AG04449 (cell line): ENCODE results near the gene AFDN.

Experiments used
- CTCF ChIA-PET: fragments of 350-600 bp; formaldehyde crosslinking; extraction: SDS; loops from one replicate; lab custom pipeline; 2021; ENCODE audit warnings: antibody characterized with exemption; lab: Yijun Ruan, JAX
- POLR2A ChIA-PET: fragments of 400-600, 350-600 bp; formaldehyde crosslinking; extraction: SDS; loops from one replicate; lab custom pipeline; 2020; ENCODE audit warnings: antibody characterized with exemption, inconsistent platforms; lab: Yijun Ruan, JAX
- DNase-seq: peaks from one replicate; pipeline ENCODE4 v3.0.0-alpha.2; 2010; ENCODE audit warnings: low read depth, low spot score
- H3K4me3 ChIP-seq: 2 replicates; pipeline ENCODE4 v1.5.1; 2011; ENCODE audit warnings: low read depth, mild to moderate bottlenecking, control low read depth, low read length
- TF ChIP-seq, protein P1 (sequence below): IDR thresholded peaks from one replicate; pipeline ENCODE4 v1.5.1; 2011; ENCODE audit warnings: mild to moderate bottlenecking, moderate library complexity, low read length, control low read depth, inconsistent platforms; ENCODE audit not compliant: insufficient read depth; ENCODE audit errors: missing control alignments

The AFDN gene

DNA sequence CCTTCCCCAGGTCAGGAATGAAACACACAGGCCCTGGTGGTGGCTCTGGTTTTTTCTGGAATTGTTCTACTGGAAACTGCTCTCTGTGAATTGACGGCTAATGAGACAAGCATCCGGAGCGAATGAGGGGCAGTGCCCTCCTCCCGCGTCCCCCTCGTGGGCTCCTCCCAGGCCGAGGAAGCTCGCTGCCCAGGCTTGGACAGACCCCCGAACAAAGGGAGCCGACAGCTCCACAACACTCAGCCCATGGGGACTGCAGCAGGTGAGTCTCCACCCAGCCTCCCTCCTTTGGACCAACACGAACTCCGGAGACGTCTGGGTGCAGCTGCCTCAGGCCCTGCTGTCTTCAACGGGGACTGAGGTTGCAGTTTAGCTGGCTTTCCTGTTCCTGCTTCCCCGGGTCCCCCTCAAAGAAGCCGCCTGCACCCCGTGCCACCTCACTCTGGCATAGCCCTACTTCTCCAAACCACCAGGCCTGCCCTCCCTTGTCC is 31.3 kb upstream of the AFDN start:
- no peak overlapping the region for H3K4me3 ChIP-seq
- ChIA-PET POLR2A (no interaction called here), CTCF (no interaction called here)
- TF ChIP-seq, protein P1, sequence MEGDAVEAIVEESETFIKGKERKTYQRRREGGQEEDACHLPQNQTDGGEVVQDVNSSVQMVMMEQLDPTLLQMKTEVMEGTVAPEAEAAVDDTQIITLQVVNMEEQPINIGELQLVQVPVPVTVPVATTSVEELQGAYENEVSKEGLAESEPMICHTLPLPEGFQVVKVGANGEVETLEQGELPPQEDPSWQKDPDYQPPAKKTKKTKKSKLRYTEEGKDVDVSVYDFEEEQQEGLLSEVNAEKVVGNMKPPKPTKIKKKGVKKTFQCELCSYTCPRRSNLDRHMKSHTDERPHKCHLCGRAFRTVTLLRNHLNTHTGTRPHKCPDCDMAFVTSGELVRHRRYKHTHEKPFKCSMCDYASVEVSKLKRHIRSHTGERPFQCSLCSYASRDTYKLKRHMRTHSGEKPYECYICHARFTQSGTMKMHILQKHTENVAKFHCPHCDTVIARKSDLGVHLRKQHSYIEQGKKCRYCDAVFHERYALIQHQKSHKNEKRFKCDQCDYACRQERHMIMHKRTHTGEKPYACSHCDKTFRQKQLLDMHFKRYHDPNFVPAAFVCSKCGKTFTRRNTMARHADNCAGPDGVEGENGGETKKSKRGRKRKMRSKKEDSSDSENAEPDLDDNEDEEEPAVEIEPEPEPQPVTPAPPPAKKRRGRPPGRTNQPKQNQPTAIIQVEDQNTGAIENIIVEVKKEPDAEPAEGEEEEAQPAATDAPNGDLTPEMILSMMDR: no peak
- DNase-seq: no peak

DNA sequence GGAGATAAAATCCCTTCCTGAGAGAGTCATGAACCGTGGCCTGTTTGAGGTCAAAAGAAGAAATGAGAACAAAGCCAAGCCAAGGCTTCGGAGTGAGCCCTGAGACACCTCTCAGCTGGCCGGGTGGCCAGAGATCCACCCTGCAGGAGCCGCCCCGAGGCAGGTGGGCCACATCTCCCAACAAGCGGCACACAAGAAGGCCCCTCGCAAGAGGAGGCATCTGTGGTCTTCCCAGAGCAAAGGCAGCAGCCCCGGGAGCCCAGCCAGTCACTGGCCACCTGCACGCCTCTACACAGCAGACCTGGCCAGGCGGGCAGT is 30.9 kb upstream of the AFDN start:
- TF ChIP-seq, protein P1: no peak
- ChIA-PET POLR2A (no interaction called here), CTCF (no interaction called here)
- DNase-seq: no peak
- H3K4me3 ChIP-seq: no peak overlapping the region

DNA sequence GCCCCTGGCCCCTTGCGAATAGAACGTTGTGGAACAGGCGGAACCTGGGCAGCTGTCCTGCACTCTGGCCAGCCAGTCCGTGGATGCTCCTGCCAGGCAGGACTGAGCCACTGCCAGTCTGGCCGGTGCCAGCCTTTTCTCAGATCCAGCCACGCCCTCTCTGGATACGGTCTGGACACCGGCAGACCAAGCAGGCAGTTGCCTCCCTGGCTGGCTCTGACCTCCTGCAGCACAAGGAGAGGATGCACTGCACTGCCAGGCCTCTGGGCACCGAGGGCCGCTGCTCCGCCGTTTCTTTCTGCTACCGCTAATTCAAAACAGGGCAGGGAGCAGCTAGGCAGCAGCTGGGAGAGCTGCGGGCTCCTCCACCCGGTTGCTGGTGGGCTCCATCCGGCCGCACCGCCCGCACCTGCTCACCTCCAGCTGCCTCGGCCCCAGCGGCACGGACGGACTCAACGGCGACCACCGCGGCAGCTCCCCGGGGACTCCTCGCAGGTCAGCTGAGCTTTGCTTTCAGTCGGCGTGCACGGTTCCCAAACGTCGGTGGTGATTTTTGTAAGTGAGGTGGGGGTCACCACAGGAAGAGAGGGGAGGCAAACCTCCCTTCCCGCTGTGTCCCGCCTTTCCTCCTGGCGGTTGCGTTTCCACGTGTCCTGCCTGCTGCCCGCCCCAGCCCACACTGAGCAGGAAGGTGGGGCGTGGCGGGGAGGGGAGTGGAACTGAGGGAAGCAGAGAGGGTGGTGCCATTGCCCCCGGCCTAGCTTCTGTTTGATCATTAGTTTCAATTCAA is 30.3 kb upstream of the AFDN start:
- CTCF ChIA-PET: no interaction called here
- no peak for DNase-seq
- TF ChIP-seq, protein P1: no peak
- POLR2A ChIA-PET: no interaction called here
- H3K4me3 ChIP-seq: no peak overlapping the region

DNA sequence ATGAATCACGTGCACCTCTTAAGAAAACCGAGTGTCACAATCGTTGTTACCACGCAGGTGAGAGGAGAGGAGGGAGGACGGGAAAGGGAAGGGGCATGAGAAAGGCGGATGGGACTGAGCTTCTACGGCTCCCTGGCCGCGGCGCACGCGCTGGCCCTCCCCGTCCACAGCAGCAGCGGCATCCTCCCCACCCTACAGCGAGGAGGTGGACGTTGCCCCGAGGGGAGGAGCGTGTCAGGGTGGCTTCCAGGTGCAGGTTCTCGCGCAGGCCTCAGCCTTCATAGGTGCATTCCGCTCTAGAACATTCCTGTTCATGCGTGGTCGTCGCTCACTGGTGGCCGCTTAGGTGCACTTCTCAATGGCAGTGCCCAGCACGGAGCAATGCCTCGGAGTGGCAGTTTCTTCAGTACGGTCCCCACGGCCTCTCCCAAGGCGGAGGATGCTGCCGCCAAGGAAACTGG is 29.7 kb upstream of the AFDN start:
- TF ChIP-seq, protein P1: no peak
- ChIA-PET POLR2A (no interaction called here), CTCF (no interaction called here)
- no peak overlapping the region for H3K4me3 ChIP-seq
- DNase-seq: no peak

DNA sequence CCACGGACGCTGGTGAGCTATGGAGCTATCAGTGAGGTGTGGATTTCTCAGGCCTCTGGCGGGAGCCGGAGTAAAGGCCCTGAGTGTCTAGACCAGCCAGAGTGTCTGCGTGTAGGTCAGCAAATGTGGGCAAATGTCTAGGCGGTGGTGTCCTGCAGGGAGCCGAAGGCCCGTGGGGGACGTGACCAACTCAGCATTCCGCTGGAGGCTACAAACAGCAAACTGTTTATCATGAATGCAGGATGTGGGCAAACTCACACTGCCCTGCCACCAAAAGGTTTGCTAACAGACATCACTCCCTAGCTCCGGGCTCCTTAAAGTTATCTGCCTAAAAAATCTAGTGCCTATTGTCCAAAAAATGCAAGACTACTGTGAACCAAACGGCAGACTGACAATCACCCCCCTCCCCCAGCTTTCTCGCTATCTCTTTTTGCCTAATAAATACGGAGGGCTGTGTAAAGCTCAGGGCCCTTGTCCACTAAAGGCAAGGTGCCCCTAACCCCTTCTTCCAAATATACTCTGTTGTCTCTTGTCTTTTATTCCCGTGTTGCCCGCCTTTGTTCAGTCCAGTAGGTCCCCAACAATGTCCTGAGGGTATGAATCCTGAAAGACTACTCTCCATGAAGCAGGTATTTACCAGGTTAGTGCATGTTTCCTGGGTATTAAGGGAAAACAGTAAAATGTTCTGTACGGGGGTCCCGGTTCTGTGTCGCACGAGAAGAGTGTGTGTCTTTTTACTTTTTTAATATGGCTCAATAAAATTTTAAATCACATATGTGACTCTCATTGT is 29.0 kb upstream of the AFDN start:
- CTCF ChIA-PET: no interaction called here
- H3K4me3 ChIP-seq: no peak overlapping the region
- no peak for DNase-seq

More for the DNA sequence above, 29.0 kb upstream of the AFDN start:
- POLR2A ChIA-PET: no interaction called here
- TF ChIP-seq, protein P1: no peak
